ENCODE measurements around the gene RCE1.

RCE1 gene

DNA sequence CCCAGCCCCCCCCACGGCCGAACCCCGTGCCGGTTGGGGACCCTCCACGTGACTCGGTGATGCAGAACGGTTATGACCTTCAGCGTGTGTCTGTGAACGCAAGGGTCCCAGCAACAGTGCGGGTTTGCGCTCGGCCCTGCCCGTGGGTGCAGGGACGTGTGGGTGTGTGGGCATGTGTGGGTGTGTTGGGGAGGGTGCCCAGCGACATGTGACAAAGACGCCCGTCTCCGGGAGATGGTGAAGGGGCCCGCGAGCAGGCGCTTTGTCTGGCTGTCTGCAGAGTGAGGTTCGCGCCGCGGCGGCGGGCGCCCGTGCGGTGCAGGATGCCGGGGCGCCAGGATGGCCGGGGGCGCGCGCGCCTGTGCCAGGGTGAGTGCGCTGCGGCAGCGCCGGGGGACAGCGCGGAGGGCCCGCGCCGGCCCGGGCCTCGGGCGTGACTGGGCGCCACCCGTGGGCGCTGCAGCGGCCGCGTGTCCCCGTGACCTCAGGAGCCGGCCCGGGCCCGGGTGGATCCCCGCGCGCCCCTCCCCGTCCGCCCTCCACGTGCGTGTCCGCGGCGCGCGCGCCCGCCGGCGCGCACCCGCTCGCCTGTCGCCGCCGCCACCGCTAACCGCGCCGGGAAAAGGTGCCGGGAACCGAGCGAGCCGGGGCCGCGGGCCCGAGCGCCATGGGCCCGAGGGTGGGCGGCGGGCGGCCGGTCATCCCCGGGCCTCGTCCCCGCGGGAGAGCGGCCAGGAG lies 13.4 kb downstream of the RCE1 start, which contains the start of gene LRFN4:
TSS of gene LRFN4 (plus strand) at position 569 of the 738 bp plus-strand sequence. CDS start 681 bp downstream, outside the sequence.
- no peak for DNase-seq (ENCODE audit: low read depth, low spot score)

DNA sequence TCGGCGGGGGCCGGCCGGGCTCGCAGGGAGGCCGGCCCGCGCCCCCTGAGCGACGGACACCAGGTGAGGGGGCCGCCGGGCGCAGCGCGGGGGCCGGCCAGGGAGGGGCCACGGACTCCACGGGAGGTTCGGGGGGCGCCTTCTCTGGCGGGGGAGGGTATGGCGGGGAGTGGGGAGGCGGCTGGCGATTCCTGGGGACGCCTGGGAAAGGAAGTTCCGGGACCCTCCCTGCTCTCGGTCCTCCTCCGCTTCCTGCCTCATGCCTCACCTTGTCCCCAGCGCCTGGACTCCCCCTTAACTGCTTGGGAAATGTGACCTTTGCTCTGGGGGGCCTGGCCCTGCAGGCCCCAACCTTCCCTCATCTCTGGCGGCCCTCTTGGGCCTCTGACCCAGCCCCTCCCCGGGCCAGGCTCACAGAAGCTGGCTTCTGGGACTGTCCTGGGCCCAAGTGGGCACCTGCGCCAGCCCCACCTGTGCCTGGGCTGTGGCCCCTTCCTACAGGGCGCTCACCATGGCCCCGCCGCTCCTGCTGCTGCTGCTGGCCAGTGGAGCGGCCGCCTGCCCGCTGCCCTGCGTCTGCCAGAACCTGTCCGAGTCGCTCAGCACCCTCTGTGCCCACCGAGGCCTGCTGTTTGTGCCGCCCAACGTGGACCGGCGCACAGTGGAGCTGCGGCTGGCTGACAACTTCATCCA lies 14.1 kb downstream of the RCE1 start:
- no peak for DNase-seq (ENCODE audit: low read depth, low spot score)

DNA sequence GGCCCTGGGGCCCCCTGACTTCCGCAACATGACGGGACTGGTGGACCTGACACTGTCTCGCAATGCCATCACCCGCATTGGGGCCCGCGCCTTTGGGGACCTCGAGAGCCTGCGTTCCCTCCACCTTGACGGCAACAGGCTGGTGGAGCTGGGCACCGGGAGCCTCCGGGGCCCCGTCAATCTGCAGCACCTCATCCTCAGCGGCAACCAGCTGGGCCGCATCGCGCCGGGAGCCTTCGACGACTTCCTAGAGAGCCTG lies 14.6 kb downstream of the RCE1 start:
- no peak for DNase-seq (ENCODE audit: low read depth, low spot score)

DNA sequence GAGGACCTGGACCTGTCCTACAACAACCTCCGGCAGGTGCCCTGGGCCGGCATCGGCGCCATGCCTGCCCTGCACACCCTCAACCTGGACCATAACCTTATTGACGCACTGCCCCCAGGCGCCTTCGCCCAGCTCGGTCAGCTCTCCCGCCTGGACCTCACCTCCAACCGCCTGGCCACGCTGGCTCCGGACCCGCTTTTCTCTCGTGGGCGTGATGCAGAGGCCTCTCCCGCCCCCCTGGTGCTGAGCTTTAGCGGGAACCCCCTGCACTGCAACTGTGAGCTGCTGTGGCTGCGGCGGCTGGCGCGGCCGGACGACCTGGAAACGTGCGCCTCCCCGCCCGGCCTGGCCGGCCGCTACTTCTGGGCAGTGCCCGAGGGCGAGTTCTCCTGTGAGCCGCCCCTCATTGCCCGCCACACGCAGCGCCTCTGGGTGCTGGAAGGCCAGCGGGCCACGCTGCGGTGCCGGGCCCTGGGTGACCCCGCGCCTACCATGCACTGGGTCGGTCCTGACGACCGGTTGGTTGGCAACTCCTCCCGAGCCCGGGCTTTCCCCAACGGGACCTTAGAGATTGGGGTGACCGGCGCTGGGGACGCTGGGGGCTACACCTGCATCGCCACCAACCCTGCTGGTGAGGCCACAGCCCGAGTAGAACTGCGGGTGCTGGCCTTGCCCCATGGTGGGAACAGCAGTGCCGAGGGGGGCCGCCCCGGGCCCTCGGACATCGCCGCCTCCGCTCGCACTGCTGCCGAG lies 15.1 kb downstream of the RCE1 start:
- no peak for DNase-seq (ENCODE audit: low read depth, low spot score)

DNA sequence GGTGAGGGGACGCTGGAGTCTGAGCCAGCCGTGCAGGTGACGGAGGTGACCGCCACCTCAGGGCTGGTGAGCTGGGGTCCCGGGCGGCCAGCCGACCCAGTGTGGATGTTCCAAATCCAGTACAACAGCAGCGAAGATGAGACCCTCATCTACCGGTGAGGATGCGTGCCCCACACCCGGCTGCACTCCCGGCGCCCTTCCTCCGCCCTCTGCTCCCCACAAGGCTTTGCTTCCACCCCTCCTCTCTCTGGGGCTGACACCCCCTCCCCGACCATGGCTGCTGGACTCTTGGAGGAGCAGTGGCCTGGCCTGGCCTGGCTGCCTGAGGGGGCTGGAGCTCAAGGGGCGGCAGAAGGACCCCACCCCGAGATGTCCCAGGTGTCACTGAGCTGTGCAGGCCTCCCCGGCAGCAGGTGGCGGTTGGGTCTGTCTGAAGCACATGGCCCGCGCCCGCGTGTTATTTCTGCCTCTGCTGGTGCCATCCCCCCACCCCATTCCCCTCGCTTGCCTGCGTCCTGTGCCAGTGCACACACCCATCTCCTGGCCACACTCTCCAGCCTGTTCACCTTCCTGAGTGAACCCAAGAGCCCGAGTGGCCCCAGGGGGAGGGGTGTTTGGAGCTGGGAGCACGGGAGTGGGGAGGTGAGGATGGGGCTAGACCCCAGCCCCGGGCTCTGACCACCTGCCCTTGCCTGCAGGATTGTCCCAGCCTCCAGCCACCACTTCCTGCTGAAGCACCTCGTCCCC lies 15.9 kb downstream of the RCE1 start:
- DNase-seq (ENCODE audit: low read depth, low spot score), result no peak

DNA sequence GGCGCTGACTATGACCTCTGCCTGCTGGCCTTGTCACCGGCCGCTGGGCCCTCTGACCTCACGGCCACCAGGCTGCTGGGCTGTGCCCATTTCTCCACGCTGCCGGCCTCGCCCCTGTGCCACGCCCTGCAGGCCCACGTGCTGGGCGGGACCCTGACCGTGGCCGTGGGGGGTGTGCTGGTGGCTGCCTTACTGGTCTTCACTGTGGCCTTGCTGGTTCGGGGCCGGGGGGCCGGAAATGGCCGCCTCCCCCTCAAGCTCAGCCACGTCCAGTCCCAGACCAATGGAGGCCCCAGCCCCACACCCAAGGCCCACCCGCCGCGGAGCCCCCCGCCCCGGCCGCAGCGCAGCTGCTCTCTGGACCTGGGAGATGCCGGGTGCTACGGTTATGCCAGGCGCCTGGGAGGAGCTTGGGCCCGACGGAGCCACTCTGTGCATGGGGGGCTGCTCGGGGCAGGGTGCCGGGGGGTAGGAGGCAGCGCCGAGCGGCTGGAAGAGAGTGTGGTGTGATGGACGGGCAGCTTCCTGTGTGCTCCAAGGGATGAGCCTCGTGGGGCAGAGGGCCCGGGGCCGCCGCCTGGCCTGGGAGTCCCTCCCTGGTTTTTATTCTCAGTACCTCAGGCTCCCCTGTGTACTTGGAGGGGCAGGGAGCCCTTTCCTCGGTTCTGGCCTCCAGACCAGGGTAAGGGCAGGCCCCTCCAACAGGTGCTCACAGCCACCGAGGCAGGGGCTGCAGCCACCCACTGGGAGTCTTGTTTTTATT lies 16.6 kb downstream of the RCE1 start:
- no peak for DNase-seq (ENCODE audit: low read depth, low spot score)

DNA sequence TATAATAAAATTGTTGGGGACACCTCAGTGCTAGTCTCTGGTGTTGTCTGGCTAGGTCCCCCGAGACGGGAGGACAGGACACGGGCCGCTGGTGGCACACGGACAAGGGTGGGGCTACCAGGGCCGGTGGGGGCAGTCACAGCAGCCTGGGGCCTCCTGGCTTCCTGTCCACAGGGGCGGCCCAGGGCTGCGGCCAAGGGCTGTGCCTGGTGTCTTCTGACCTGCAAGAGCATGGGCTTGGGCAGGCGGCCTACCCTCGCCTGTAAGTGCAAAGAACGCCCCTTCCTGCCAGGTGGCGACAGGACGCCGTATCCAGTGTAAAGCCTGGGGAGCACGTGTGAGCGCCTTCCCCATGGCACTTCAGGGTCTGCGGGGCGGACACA lies 17.2 kb downstream of the RCE1 start:
- peak; percentile 46 for DNase-seq (ENCODE audit: low read depth, low spot score)

DNA sequence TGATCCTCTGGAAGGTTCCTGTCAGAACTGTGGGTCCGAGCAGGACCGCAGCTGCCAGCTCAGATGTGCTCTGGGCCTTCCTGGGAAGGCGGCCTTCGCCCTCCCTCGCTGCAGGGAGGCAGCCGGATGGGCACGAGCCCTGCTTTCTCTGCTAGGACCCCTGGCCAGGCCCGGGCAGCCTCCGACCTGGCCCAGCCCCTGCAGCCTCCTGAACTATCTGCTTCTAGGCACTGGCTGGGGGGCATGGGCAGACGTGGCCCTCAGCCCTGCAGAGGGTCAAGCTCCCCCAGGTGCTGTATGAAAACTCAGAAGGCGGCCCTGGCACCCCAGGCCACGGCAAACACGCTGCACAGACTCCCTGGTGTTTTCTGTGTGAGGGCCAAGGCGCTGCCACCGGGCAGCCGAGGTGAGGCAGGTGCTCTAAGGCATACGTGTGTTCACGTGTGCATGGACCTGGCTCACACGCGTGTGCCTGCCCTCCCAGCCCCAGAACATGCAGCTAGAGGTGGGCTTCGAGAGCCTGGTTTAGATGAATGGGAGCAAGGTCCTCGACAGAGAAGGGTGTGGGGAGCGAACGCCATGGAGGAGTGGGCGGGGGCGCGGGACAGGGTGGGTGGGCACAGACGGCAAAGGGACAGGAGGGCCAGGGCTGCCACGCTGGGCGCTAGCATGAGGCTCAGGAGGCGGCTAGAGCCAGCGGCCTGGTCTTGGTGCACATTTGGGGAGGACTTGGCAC lies 18.0 kb downstream of the RCE1 start:
- DNase-seq (ENCODE audit: low read depth, low spot score), result no peak

DNA sequence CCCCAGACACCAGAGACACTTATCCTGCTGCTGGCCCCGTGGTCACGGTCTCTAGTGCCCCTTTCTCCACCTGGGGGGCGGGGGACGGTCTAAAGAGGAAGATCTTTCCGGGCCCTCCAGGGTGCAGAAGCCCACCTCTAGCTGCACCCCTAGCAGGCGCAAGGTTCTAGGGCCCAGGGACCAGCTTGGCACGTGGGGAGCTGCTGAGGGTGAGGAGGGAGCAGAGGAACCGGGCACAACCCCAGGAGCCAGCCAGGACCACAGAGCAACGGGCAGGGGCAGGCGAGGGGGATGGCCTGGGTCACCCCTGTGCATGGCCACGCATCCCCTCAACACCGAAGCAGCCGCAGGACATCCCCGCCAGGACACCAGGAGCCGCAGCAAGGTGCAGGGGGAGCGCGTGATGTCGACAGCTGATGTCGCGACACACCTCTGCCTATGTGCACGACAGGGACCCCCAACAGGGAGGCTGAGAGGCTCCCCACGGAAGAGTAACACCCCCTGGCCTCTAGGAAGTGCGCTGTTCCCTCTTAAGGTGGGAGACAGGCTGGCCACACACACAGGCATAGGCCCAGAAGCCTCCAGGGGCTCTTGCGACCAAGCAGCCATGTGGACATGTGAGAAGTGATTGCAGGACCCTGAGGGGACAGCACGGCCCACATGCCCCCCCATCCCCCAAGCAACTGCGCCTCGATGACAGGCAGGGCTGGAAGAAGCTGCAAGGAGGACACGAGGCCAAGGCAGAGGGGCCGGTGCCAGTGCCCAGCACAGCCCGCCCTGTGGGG lies 18.7 kb downstream of the RCE1 start:
- no peak for DNase-seq (ENCODE audit: low read depth, low spot score)

DNA sequence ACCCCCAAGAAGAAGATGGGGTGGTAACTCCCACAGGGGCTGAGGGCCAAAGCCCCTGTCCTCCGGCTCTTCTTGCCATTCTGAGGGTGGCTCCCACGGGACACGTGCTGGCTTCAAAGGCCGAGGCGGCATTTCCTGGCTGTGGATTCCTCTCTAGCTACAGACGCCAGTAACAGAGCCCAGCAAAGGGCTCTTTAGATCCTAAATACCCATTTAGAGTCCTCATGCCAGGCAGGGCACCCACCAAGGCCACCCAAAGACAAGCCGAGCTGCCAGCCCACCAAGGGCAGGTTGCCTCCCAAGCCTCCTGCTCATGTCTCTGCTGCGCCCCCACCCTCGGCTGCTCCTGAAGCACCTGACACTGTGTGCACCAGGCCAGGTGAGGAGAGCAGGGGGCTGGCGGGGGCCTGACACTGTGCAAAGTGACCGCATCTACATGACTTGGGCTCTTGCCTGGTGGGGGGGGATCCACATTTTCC lies 19.4 kb downstream of the RCE1 start:
- DNase-seq (ENCODE audit: low read depth, low spot score), result no peak

DNA sequence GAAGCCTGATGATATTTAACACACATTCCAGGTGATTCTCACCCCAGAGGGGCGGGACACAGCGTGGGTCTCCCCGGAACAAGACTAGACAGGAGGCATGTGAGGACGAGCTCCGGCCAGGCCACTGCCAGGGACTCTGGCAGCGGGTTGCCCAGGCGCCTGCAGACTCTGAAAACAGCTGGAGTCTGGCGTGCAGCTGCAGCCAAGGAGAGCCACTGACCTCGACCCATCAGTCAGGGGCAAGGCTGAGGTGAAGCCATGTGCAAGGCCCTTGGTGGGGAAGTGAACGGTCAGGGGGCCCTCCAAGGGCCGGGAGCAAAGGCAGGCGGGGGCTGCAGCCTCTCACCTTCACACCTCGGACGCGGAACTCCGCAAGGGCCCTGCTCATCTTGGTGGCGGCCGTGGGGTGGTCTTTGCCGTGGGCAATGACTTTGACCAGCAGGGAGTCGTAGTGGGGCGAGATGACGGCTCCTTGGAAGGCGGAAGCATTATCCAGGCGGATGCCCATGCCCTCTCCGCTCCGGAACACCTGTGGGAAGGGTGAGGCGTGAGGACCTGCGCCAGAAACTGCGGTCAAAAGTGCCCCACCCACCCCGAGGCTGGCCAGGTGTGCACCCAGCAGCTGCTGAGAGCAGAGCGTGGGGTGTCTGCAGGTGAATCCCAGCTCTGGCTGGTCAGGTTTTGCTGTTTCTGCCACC lies 20.3 kb downstream of the RCE1 start:
- no peak for DNase-seq (ENCODE audit: low read depth, low spot score)

DNA sequence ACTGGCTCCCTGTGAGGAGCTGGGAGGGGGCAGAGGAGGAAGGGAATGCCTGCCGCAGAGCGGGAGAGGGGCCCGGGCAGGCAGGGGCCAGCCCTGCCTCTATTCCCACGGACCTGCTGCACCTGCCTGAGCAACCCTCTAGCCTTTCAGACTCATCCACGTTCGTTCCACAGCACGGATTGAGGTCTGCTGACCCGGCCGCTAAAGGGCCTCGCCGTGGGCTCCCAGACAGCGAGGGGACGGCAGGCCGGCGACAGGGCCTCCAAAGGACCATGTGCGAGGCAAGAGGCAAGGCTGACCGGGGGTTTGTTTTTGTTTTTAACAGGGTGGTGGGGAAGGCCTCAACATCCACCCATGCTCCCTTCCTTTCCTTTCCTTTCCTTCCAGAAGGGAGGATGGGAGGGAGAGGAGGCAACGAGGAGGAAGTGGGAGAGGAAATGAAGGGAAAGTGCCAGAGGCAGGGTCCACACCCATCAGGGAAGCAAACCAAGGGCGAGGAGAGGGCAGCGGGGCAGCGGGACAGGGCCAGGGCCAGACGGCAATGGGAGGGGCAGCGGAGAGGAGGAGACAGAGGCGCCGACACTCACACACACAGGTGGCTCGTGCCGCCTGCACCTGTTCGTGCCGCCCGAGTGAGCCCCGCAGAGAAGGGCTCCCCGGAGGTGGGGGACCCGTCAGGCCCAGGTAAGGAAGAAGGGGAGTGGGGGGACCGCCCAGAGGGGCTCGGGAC lies 21.1 kb downstream of the RCE1 start:
- DNase-seq (ENCODE audit: low read depth, low spot score), result no peak

DNA sequence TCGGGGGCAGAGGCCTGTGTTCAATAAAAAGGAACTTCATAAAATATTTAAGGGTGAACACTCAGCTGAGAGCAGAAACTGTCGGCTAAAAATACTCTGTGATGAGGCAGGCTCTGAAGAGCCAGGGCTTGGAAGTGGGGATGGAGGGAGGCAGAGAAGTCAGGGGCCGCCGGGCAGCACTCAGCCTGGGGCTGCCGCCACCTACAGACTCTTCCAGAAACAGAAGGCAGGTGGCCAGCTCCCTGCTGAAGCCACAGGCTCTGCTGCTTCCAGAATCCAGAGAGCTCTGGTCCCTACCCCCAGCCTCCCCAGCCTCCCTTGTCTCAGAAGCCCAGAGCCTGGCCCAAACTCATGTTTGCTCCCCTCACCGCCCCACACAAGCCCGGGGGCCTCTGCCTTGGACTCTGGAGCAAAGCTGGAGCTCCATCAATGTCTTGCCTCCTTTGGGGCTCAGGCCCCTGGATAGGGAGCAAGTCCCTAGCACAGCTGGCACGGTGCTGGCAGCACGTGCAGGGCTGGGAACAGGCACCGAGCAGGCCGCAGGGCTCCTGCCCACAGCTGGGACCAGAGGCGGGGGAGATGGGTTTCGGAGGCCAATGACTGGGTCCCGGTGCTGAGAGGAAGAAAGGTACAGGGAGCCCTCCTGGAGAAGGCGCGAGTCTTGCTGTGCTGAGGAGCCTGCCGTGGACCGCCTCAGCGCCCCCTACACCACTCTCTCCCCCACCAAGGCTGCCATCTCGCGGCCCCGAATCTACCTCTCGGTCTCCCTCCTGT lies 21.9 kb downstream of the RCE1 start:
- no peak for DNase-seq (ENCODE audit: low read depth, low spot score)

DNA sequence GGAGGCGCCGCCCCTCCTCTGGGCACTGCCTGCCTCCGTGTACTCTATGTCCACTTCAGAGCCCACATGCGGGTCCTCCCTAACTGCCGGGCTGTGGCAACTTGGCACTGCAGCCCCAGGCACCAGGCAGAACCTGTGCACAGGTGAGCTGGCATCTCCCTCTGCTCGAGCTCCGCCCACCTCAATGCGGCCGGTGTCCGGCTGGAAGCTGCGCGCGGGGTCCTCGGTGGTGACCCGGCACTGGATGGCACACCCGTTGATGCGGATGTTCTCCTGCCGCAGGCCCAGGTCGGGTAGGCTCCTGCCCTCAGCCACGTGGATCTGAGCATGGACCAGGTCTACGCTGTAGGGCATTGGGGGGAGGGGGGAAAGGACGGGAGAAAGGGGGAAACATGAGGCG lies 22.8 kb downstream of the RCE1 start:
- no peak for DNase-seq (ENCODE audit: low read depth, low spot score)

DNA sequence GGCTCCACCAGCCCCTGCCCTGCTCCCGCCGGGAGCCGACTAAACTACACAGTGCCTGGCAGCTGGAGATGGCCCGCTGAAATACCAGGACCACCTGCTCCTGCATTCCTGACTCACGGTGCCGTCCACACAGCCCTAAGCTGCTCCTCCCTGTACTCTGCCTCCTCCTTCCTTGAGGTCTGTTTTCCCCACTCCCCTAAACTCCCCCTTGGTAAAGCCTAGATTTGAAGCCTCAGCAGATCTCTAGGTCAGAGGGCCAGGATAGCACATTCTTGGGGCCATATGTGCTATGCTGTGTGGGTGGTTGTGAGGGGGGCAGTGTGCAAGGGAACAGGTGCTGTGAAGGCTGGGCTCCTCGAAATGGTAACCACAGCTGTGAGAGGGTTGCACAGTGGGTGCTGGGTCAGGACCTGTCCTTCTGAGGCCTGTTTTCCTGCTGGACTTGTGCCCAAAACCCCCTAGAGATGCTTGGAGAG lies 23.3 kb downstream of the RCE1 start:
- no peak for DNase-seq (ENCODE audit: low read depth, low spot score)

DNA sequence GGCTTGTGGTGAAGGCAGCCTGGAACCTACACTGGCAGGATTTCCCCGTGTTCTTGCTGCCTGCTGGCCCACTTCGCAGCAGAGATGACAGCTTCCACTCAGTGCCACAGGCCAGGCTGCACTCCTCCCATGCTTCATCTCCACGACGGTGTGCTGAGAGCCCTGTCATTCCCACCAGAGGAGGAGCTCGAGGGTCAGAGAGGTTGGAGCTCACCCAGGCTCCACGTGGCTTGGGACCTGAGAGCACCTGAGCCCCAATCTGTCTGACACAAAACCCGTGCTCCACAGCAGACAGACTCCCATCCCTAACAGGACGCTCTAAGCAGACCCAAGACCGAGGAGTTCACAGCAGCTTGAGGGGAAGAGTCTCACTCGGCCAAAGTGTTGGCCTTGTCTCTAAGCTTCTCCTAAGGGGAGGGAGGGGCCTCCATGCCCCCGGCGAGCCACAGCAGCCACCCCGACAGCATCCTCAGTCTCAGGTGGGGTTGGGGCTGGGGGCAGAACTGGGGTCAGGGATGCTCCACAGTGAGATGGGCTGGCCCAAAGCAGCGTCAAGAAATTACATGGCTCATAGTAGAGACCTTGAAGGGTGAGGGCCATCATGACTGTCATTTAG lies 24.3 kb downstream of the RCE1 start:
- no peak for DNase-seq (ENCODE audit: low read depth, low spot score)

DNA sequence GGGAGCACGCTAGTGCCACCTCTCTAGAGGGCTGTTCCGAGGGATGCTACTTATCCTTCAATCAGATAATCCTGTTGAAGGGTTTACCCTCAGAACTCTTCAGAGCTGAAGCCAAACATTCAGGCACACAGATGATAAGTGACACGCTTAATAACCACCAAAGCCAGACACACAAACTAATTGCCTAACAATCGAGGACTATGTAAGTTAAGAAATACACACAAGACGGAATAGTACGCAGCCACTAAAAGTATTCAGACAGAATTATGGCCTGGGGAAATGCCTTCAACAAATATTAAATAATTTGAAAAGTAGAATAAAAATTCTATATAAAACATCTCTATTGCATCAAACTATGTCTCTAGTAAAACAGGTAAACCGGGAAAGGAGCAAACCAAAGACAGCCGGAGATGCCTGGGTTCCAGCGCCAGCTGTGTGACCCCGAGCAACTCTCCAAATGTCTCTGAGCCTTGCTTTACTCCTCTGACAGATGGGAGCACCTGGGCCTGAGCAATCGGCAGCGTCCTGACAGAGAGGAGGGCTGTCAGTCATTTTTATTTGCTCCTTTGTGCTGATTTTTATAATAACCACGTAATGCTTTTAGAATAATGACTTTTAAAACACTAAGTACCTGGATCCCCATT lies 25.0 kb downstream of the RCE1 start:
- DNase-seq (ENCODE audit: low read depth, low spot score), result no peak

Data from ELF-1 (cell line).